Measurements from ENCODE around the gene GRK3. TPM values are rescaled to one million over a fixed set of nuclear protein-coding genes. Genes with fewer than 3 reads are reported as not detected.

The GRK3 gene
- total RNA-seq, 4 donors from 2014 or later = 0.64 to 5.3 (median 2.8) TPM

DNA sequence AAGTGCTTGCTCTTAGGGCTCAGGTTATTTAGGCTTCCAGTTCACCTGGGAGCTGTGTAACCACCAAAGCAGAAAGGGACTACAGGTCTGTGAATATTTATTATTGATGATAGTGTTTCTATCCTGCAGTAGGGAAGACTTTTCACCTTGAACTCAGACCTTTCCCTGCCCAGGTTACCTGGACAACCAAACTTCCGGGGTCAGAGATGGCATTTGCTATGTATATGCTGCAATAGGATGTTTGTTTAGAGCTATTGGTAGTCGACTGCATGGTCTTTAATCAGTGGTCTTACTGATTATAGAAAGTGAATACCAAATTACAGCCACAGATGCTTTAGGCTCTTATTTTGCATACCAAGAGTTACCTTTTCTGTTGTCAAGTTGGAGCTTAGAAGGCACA is 94.9 kb downstream of the GRK3 start:
- H3K27me3 ChIP-seq = no peaks in the 10 kb centered on the region
- WGBS, 2 donors = 78 to 82% methylated on average over 2 of the region's 2 CpGs

DNA sequence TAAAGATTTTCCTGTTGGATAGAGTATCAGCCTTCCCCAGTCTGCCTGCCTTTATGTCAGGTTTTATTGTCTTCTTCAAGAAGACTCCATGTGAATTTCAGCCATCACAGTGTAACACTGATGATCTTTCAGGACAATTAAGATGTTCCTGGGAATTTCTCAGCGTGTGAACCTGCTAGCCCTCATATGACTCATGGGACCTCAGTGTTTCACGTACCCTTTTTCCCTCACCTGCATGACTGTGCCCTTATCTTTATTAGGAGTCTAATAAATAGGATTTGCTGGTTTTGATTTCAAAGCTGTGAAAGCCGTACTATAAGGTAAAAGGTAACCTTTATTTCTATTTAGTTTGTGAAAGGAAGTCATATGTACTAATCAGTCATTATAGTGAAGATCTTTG is 95.9 kb downstream of the GRK3 start:
- WGBS, 2 donors = 48% methylated on average over 3 of the region's 3 CpGs
- H3K4me1 ChIP-seq = peaks cover 0 to 20% (median 4%) of the 10 kb centered on the region in 3 donors

More for the DNA sequence above, 94.9 kb downstream of the GRK3 start:
- TF ChIP-seq, protein P1, sequence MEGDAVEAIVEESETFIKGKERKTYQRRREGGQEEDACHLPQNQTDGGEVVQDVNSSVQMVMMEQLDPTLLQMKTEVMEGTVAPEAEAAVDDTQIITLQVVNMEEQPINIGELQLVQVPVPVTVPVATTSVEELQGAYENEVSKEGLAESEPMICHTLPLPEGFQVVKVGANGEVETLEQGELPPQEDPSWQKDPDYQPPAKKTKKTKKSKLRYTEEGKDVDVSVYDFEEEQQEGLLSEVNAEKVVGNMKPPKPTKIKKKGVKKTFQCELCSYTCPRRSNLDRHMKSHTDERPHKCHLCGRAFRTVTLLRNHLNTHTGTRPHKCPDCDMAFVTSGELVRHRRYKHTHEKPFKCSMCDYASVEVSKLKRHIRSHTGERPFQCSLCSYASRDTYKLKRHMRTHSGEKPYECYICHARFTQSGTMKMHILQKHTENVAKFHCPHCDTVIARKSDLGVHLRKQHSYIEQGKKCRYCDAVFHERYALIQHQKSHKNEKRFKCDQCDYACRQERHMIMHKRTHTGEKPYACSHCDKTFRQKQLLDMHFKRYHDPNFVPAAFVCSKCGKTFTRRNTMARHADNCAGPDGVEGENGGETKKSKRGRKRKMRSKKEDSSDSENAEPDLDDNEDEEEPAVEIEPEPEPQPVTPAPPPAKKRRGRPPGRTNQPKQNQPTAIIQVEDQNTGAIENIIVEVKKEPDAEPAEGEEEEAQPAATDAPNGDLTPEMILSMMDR (IDR thresholded peaks at IDR 0.05) = no peak
- no peak for TF ChIP-seq POLR2A (IDR thresholded peaks at IDR 0.05)
- no peak for DNase-seq
- Histone ChIP-seq H3K4me1 (peaks cover 0 to 20% (median 4%) of the 10 kb centered on the region in 3 donors), H3K9me3 (no peaks in the 10 kb centered on the region), H3K36me3 (no peaks in the 10 kb centered on the region), H3K4me3 (no peak overlapping the region), H3K27ac (no peak overlapping the region)
- intact Hi-C loops (cut with DNase I) = no loop called here

DNA sequence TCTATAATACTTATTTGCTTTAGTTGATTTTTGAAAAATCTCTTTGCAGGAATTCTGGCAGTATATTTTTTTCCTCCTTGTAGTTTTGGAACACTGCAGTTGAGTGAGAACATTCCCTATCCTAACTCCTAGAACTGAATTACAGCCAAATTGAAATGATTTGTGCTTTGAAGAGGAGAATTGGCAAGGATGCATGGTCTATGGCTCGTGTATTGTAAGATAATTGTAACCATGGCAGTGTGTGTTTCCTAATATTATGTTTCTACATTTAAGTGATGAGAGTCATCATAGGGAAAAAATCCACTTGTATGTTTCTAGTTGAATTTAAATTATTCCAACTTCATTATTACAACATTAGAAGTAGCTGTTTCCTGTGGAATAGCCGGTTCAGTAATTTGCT is 96.6 kb downstream of the GRK3 start:
- TF ChIP-seq, protein P1 (IDR thresholded peaks at IDR 0.05) = no peak
- TF ChIP-seq POLR2A (IDR thresholded peaks at IDR 0.05) = no peak
- no peak overlapping the region for H3K4me3 ChIP-seq
- H3K4me1 ChIP-seq = peaks cover 0 to 24% (median 4%) of the 10 kb centered on the region in 3 donors
- DNase-seq = no peak
- H3K27ac ChIP-seq = no peak overlapping the region
- no peaks in the 10 kb centered on the region for H3K9me3 ChIP-seq
- WGBS, 2 donors = 17 to 18% methylated on average over 2 of the region's 2 CpGs
- no peaks in the 10 kb centered on the region for H3K27me3 ChIP-seq
- intact Hi-C loops (cut with DNase I) = no loop called here
- H3K36me3 ChIP-seq = no peaks in the 10 kb centered on the region

More for the DNA sequence above, 95.9 kb downstream of the GRK3 start:
- intact Hi-C loops (cut with DNase I) = no loop called here
- H3K9me3 ChIP-seq = no peaks in the 10 kb centered on the region
- H3K27ac ChIP-seq = no peak overlapping the region
- H3K36me3 ChIP-seq = no peaks in the 10 kb centered on the region
- no peak overlapping the region for H3K4me3 ChIP-seq
- no peak for DNase-seq
- TF ChIP-seq, protein P1 (IDR thresholded peaks at IDR 0.05) = no peak
- TF ChIP-seq POLR2A (IDR thresholded peaks at IDR 0.05) = no peak
- no peaks in the 10 kb centered on the region for H3K27me3 ChIP-seq

DNA sequence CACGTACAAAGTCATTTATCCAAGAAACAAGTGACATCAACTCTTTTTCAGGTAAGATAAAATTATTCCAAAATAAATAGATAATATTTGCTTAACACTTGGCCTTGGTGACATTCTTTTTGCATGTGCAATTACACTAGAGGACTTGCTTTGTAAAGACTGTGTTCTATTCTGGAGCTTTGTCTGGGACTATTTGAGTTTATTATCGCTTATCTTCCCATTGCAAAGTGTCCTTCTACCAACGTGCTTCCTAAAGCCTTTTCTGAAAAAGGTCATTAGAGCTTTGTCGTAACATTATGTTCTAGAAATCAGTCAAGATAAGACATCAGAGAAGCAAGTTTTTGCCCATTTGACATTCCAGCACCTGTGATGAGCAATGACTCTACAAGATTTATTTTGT is 99.2 kb downstream of the GRK3 start:
- H3K27ac ChIP-seq = no peak overlapping the region
- DNase-seq = no peak
- H3K36me3 ChIP-seq = no peaks in the 10 kb centered on the region
- intact Hi-C loops (cut with DNase I) = no loop called here
- 72 to 76% methylated on average over 4 of the region's 4 CpGs for WGBS, 2 donors
- H3K4me3 ChIP-seq = no peak overlapping the region
- peaks cover 4 to 45% (median 21%) of the 10 kb centered on the region in 3 donors for H3K4me1 ChIP-seq
- TF ChIP-seq POLR2A (IDR thresholded peaks at IDR 0.05) = no peak
- TF ChIP-seq, protein P1 (IDR thresholded peaks at IDR 0.05) = no peak
- no peaks in the 10 kb centered on the region for H3K9me3 ChIP-seq
- H3K27me3 ChIP-seq = no peaks in the 10 kb centered on the region

DNA sequence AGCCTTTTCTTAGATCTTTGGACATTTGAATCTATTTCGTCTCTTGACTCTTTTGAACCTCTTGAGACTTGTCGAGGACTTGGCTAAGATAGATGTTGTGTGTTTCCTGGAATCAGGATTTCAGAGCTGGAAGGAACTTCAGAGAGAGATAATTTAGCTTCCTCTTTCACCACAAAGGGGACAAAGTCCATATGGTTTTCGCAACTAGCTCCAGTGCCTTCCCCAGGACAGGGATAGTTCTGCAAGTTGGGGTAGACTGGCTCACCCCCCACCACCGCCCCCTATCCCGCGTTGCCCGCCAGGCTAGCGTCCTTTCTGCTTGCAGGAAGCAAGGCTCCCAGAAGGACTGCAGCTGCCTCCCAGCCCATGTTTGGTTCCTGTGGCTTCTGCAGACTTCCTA is 101.8 kb downstream of the GRK3 start:
- DNase-seq = no peak
- Histone ChIP-seq H3K27me3 (no peaks in the 10 kb centered on the region), H3K36me3 (no peaks in the 10 kb centered on the region), H3K9me3 (no peaks in the 10 kb centered on the region), H3K27ac (peak overlapping the region in 1 of 4 donors; percentile 40), H3K4me1 (peaks cover 4 to 32% (median 21%) of the 10 kb centered on the region in 3 donors), H3K4me3 (no peak overlapping the region)
- TF ChIP-seq, protein P1 (IDR thresholded peaks at IDR 0.05) = no peak
- TF ChIP-seq POLR2A (IDR thresholded peaks at IDR 0.05) = no peak
- intact Hi-C loops (cut with DNase I) = no loop called here
- WGBS, 2 donors = 24 to 81% methylated on average over 7 of the region's 8 CpGs
